DND-41 (cell line): ENCODE measurements around the gene SERPINI1.

Experiments used
- ATAC-seq: fragments of 200-7000 bp; cut with Tn5 transposase; 3 replicates; pipeline ENCODE4 v1.9.1; 2021; ENCODE audit warnings: low read depth; ENCODE audit not compliant: insufficient read depth
- DNase-seq: peaks from one replicate; pipeline ENCODE4 v3.0.0-alpha.2; 2020
- H2AFZ ChIP-seq: 2 replicates; pipeline ENCODE4 v1.6.0; 2012; ENCODE audit warnings: low read depth, low read length
- H3K27ac ChIP-seq: 2 replicates; pipeline ENCODE4 v1.5.1; 2012; ENCODE audit warnings: low read length, inconsistent platforms
- H3K27me3 ChIP-seq: fragments of 200-600 bp; sonication (generic); 2 replicates; pipeline ENCODE4 v1.6.0; 2012; ENCODE audit warnings: low read length, mild to moderate bottlenecking, inconsistent platforms; ENCODE audit not compliant: insufficient read depth, poor library complexity
- H3K36me3 ChIP-seq: 2 replicates; pipeline ENCODE4 v1.5.1; 2012; ENCODE audit warnings: low read length, inconsistent platforms; ENCODE audit not compliant: insufficient read depth
- H3K4me1 ChIP-seq: 2 replicates; pipeline ENCODE4 v1.5.1; 2012; ENCODE audit warnings: mild to moderate bottlenecking, low read length; ENCODE audit not compliant: insufficient read depth
- H3K4me2 ChIP-seq: 2 replicates; pipeline ENCODE4 v1.6.0; 2012; ENCODE audit warnings: mild to moderate bottlenecking, moderate library complexity, low read length, inconsistent platforms; ENCODE audit not compliant: insufficient read depth
- H3K4me3 ChIP-seq, 2 experiments: fragments of 200-600 bp in 1 of 2; shearing (Covaris generic) in 1 of 2; 2 replicates each; pipeline ENCODE4 v1.5.1; 2012 to 2016; ENCODE audit warnings: inconsistent platforms in 2 of 2, low read length in 2 of 2, mild to moderate bottlenecking in 2 of 2, low read depth in 1 of 2, moderate library complexity in 1 of 2
- H3K79me2 ChIP-seq: 2 replicates; pipeline ENCODE4 v1.6.0; 2012; ENCODE audit warnings: low read length, inconsistent platforms; ENCODE audit not compliant: insufficient read depth
- H3K9ac ChIP-seq: 2 replicates; pipeline ENCODE4 v1.6.0; 2012; ENCODE audit warnings: low read depth, mild to moderate bottlenecking, inconsistent platforms, low read length, moderate library complexity
- H3K9me3 ChIP-seq: 2 replicates; pipeline ENCODE4 v1.5.1; 2012; ENCODE audit warnings: low read length, moderate library complexity, mild to moderate bottlenecking, inconsistent platforms; ENCODE audit not compliant: insufficient read depth, severe bottlenecking
- H4K20me1 ChIP-seq: 2 replicates; pipeline ENCODE4 v1.6.0; 2012; ENCODE audit warnings: low read length; ENCODE audit not compliant: insufficient read depth
- EZH2 ChIP-seq: IDR thresholded peaks from 3 replicates; pipeline ENCODE4 v1.6.1; 2012; ENCODE audit warnings: borderline replicate concordance, low read depth, mild to moderate bottlenecking, moderate library complexity, low read length, inconsistent platforms; ENCODE audit not compliant: severe bottlenecking
- TF ChIP-seq, protein P1 (sequence below): IDR thresholded peaks from 2 replicates; pipeline ENCODE4 v1.5.1; 2012; ENCODE audit warnings: borderline replicate concordance, low read length, moderate library complexity, mild to moderate bottlenecking; ENCODE audit not compliant: poor library complexity, severe bottlenecking; ENCODE audit errors: extremely low read depth

The SERPINI1 gene

DNA sequence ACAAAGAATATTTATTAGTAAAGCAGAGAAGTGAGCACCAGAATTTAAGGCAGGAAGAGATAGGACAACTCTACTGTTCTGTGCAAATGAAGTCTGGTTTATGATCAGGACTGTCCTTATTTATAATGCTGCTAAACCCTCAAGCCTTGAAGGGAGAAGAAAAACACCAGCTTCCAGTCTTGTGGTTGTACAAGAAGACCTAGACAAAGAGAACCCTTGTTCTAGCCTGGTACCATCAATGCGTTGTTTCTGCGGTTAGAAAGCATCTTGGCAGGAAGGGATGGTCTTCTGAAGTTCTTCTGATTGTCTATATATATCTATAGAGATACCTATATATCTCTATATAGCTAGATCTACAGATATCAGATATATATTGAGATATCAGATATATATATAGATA is 34.6 kb upstream of the SERPINI1 start:
- no peaks in the 10 kb centered on the region for H3K27me3 ChIP-seq
- no peak overlapping the region for H3K27ac ChIP-seq
- no peaks in the 10 kb centered on the region for H3K4me1 ChIP-seq
- peaks cover 4% of the 10 kb centered on the region; the same call in 1 of the 2 replicates for H3K79me2 ChIP-seq
- H4K20me1 ChIP-seq, result 0 out of 2 replicates have a peak, but pooled peaks cover 8% of the 10 kb centered on the region
- ATAC-seq (no peak), DNase-seq (no peak)
- TF ChIP-seq, protein P1, sequence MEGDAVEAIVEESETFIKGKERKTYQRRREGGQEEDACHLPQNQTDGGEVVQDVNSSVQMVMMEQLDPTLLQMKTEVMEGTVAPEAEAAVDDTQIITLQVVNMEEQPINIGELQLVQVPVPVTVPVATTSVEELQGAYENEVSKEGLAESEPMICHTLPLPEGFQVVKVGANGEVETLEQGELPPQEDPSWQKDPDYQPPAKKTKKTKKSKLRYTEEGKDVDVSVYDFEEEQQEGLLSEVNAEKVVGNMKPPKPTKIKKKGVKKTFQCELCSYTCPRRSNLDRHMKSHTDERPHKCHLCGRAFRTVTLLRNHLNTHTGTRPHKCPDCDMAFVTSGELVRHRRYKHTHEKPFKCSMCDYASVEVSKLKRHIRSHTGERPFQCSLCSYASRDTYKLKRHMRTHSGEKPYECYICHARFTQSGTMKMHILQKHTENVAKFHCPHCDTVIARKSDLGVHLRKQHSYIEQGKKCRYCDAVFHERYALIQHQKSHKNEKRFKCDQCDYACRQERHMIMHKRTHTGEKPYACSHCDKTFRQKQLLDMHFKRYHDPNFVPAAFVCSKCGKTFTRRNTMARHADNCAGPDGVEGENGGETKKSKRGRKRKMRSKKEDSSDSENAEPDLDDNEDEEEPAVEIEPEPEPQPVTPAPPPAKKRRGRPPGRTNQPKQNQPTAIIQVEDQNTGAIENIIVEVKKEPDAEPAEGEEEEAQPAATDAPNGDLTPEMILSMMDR, result no peak
- no peak for TF ChIP-seq EZH2
- no peak overlapping the region for H2AFZ ChIP-seq
- peaks cover 23% of the 10 kb centered on the region; the same call in 1 of the 2 replicates for H3K36me3 ChIP-seq
- H3K4me3 ChIP-seq, result no peak overlapping the region
- no peaks in the 10 kb centered on the region for H3K9me3 ChIP-seq
- no peak overlapping the region for H3K4me2 ChIP-seq
- no peak overlapping the region for H3K9ac ChIP-seq

DNA sequence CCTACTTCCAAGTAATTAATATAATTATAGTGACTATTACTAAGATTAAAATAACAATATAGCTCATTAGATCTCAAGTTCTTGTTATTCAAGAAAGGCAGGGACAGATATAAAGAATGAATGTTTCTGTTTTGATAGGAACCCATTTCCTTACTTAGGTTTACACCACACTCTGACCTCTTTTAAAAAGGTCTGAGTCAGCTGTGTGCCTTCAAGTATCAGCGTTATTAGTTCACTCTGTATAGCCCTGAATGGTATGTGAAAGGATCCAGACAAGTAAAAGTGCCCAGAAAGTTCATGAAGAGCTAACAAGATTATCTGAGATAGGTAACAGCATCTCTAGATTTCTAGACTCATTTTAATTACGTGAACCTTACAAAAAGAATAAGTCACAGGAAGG is 29.7 kb upstream of the SERPINI1 start:
- H2AFZ ChIP-seq, result no peak overlapping the region
- H3K79me2 ChIP-seq, result peaks cover 15% of the 10 kb centered on the region
- H3K36me3 ChIP-seq, result peaks cover 40% of the 10 kb centered on the region
- H3K9ac ChIP-seq, result no peak overlapping the region
- peaks cover 10% of the 10 kb centered on the region; the same call in 1 of the 2 replicates for H4K20me1 ChIP-seq
- DNase-seq (no peak), ATAC-seq (no peak)
- TF ChIP-seq, protein P1, result no peak
- no peak overlapping the region for H3K27ac ChIP-seq
- no peaks in the 10 kb centered on the region for H3K27me3 ChIP-seq
- no peak overlapping the region for H3K4me2 ChIP-seq
- H3K4me1 ChIP-seq, result no peaks in the 10 kb centered on the region
- H3K4me3 ChIP-seq, result no peak overlapping the region
- H3K9me3 ChIP-seq, result no peaks in the 10 kb centered on the region

DNA sequence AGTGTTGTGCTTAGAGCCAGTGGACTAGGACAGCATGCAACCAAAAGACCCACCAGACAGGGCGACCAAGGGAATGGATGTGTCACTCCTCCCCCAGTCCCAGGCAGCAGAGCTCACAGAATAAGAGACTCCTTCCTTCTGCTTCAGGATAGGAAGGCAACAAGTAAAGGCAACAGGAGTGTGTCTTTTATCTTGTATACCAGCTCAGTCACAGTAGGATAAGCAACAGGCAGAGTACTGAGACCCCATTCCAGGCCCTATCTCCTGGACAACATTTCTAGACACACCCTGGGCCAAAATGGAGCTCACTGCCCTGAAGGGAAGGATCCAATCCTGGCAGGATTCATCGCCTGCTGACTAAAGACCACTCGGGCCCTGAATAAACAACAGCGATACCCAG is 25.8 kb upstream of the SERPINI1 start:
- Histone ChIP-seq H3K79me2 (peaks cover 40% of the 10 kb centered on the region), H3K4me1 (no peaks in the 10 kb centered on the region), H3K36me3 (peaks cover 37% of the 10 kb centered on the region), H4K20me1 (peaks cover 11% of the 10 kb centered on the region; the same call in 1 of the 2 replicates), H3K9ac (no peak overlapping the region), H3K4me2 (no peak overlapping the region), H3K27ac (no peak overlapping the region), H3K4me3 (no peak overlapping the region), H3K9me3 (no peaks in the 10 kb centered on the region), H3K27me3 (no peaks in the 10 kb centered on the region), H2AFZ (no peak overlapping the region)
- no peak for DNase-seq
- TF ChIP-seq EZH2, result no peak
- TF ChIP-seq, protein P1, result no peak
- ATAC-seq, result no peak

DNA sequence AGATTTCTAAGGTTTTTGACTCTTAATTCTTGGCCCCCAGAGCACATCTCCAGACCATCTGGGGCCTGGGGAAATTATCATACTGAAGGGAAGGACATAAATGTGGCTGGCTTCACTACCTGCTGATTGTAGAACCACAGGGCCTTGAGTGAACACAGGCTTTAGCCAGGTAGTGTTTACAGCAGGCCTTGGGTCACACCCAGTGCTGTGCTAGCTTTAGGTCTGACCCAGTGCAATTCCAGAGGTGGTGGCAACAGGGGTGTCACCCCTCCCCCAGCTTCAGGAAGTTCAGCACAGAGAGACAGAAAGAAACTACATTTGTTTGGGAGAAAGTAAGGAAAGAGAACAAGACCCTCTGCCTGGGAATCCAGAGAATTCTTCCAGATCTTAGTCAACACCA is 25.0 kb upstream of the SERPINI1 start:
- no peaks in the 10 kb centered on the region for H3K9me3 ChIP-seq
- no peaks in the 10 kb centered on the region for H3K27me3 ChIP-seq
- no peak overlapping the region for H2AFZ ChIP-seq
- H3K27ac ChIP-seq, result no peak overlapping the region
- no peaks in the 10 kb centered on the region for H3K4me1 ChIP-seq
- peaks cover 49% of the 10 kb centered on the region for H3K79me2 ChIP-seq
- no peak for DNase-seq
- peaks cover 37% of the 10 kb centered on the region for H3K36me3 ChIP-seq
- no peak overlapping the region for H3K4me3 ChIP-seq
- TF ChIP-seq, protein P1, result no peak
- TF ChIP-seq EZH2, result no peak
- no peak for ATAC-seq
- H3K4me2 ChIP-seq, result no peak overlapping the region
- peaks cover 12% of the 10 kb centered on the region; the same call in 1 of the 2 replicates for H4K20me1 ChIP-seq
- no peak overlapping the region for H3K9ac ChIP-seq
